NCI-H128 (cell line): Measurements from ENCODE around the gene SPEM1.

Experiments
- DNase-seq: peaks from one replicate; lab custom pipeline; 2025; ENCODE audit not compliant: unreplicated experiment; lab: John Stamatoyannopoulos, UW

Gene SPEM1, protein sequence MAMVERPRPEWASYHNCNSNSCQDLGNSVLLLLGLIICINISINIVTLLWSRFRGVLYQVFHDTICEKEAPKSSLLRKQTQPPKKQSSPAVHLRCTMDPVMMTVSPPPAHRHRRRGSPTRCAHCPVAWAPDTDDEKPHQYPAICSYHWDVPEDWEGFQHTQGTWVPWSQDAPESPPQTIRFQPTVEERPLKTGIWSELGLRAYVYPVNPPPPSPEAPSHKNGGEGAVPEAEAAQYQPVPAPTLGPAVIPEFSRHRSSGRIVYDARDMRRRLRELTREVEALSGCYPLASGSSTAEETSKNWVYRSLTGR

DNA sequence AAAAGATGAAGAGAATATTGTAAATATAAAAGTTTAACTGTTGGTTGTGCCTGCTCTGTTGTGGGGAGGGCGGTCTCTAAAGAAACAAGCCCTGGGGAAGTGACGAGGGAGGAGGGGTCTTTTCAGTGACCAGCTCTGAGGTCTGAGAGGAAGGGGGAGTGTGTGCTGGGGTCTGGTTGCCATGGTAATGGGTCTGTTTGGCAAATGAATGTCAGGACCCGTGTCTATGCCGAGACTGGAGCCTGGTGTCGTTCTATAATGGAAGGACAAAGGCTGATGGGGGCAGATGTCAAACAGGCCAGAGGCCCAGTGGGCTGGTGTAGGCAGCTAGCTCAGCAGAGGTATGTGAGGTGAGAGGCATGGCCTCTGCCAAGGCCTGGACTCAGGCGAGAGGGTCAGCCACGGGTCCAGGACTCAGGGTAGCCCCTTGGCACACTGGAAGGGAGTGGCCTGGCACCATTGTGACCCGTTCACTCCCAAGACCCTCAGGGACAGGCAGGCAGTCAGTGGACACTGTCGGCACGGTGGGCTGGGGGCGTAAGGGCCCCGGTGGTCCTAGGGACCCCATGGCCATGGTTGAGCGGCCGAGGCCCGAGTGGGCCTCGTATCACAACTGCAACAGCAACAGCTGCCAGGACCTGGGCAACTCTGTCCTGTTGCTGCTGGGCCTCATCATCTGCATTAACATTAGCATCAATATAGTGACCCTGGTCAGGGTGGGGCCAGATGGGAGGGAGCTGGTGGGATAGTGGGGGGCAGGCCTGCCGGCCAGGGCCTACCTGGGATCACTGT, at the start of gene SPEM1:
Gene SPEM1 (plus strand): TSS at position 506 of the 792 bp plus-strand sequence. CDS start 61 bp downstream, at position 567.
- no peak for DNase-seq

DNA sequence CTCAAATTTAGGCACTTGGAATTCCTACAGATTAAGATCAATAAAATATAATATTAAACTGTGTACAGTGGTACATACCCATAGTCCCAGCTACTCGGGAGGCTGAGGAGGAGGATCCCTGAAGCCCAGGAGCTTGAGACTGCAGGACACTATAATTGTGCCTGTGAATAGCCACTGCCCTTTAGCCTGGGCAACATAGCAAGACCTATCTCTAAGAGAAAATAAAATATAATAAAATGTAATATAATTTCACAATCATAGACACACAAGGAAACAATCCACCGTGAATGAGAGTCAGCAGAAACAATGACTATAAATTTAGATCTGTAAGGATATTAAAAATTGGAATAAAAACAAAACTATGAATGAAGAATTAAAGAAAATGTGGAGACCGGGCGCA, 49.3 kb upstream of the SPEM1 start:
- DNase-seq: no peak

DNA sequence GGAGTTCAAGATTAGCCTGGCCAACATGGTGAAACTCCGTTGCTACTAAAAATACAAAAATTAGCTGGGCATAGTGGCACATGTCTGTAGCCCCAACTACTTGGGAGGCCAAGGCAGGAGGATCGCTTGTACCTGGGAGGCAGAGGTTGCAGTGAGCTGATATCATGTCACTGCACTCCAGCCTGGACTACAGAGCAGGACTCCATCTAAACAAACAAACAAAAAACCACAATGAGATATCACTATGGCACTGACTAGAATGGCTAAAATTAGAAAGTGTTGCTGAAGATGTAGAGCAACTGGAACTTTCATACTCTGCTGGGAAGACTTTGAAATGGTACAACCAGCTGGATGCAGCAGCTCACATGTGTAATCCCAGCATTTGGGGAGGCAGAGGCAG, 45.8 kb upstream of the SPEM1 start:
- DNase-seq: no peak

DNA sequence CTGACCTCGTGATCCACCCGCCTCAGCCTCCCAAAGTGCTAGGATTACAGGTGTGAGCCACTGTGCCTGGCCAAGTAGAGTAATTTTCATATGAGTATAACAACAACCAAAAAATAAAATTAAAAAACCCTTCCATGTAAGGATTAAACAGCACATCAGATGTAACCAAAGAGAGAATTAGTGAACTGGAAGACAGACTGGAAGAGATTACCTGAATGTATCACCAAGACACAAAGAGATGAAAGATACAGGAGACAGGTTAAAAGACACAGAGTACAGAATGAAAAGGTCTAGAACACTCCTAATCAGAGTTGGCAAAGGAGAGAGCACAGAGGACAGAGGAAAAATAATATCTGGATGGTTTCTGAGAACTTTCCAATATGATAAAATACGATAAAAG, 41.0 kb upstream of the SPEM1 start:
- DNase-seq: no peak

DNA sequence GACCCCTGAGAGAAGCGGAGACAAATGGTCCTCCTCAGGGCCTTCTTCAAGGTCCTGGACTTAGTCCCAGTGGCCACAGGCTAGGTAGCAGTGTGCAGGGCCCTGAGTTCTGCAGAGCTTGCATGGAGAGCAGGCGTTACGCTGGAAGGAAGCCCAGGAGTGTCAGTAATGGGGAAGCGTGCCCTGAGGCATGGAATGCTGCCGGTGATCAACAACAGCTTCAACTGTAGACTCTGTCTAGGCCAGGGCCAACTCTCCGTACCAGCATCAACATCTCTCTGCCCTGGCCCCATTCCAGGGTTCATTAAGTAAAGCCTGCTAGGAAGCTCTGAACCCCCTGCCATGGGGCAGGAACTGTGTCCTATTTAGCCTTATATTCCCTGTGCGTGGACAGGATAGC, 39.8 kb upstream of the SPEM1 start:
- DNase-seq: no peak

DNA sequence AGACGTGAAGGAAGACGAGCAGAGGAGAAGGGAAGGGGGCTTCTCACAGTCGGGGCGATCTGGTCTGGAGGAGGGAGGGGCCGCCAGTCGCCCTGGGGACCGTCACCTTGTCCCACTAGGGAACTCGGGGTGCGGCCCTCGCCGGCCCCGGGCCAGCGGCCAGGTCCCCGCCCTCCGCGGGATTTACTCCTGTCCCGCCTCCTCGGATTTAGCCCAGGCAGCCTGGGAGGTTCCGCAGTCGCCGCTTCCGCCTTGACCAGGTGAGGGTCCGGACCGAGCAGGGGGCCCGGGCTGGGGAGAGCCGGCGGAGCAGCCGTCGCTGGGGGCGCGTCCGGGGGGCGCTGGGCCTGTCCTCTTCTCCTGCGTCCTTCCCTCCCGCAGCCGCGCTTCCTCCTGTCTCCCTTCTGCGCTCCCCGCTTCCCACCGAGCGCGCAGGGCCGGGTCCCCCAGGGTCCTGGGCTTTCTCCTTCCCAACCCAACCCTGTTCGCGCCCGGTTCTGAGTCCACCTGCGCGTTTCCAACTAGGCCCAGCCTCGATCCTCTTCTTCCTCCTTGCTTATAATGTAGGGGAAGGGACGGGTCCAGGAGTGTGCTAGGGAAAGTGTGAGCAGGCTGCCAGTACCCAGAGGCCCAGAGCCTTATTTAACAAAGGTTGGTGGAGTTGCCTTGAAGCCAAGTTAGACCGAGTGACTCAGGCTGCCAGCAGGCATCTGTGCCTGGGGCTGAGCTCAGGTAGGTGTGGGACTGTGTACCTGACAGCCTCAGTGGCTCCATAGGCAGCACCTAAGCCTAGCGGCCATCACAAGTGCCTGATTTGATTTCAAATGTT, 39.1 kb upstream of the SPEM1 start, which contains the start of gene TNK1:
Gene TNK1 (plus strand): TSS at position 235 of the 829 bp plus-strand sequence. CDS start 1,838 bp downstream, outside the sequence.
- DNase-seq: no peak

DNA sequence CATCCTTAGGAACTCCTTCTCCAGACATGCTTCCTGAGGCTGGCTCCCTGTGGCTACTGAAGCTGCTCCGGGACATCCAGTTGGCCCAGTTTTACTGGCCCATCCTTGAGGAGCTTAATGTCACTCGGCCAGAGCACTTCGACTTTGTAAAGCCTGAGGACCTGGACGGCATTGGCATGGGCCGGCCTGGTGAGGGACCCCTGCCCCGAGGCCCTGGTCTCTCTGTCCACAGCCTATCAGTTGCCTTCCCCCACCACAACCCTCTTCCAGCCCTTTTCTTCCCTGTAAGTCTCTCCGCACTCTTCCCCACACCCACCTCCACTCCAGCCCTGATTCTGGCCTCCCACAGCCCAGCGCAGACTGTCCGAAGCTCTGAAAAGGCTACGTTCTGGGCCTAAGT, 37.2 kb upstream of the SPEM1 start:
- DNase-seq: no peak

DNA sequence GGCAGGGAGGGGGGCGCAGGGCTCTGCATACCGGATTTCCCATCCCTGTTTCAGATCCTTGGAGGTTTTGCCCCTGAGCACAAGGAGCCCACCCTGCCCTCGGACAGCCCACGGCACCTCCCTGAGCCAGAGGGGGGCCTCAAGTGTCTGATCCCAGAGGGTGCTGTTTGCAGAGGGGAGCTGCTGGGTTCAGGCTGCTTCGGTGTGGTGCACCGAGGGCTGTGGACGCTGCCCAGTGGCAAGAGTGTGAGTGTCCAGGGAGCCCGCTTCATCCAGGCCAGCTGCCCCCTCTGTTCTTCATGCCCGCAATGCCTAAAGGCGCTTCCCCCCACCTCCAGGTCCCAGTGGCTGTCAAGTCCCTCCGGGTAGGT, 36.8 kb upstream of the SPEM1 start:
- DNase-seq: no peak

DNA sequence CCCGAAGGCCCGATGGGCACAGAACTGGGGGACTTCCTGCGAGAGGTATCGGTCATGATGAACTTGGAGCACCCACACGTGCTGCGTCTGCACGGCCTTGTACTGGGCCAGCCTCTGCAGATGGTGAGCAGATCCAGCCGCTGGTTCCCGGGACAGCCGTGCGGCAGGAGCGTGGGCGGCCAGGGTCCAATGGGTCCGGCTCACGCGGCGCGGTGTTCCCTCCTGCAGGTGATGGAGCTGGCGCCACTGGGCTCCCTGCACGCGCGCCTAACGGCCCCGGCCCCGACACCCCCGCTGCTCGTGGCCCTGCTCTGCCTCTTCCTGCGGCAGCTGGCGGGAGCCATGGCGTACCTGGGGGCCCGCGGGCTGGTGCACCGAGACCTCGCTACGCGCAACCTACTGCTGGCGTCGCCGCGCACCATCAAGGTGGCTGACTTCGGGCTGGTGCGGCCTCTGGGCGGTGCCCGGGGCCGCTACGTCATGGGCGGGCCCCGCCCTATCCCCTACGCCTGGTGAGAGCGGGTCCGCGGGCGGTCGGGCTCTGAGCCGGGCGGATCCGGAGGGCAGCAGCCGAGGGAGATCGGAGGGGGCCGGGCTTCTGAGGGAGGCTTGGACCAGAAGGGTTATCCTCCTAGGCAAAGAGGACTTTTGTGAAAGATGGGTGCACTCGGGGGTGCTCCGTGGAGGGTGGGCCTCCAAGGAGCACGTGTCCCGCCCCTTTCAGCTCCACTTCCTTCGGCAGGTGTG, 36.2 kb upstream of the SPEM1 start:
- peak; percentile 36 for DNase-seq

DNA sequence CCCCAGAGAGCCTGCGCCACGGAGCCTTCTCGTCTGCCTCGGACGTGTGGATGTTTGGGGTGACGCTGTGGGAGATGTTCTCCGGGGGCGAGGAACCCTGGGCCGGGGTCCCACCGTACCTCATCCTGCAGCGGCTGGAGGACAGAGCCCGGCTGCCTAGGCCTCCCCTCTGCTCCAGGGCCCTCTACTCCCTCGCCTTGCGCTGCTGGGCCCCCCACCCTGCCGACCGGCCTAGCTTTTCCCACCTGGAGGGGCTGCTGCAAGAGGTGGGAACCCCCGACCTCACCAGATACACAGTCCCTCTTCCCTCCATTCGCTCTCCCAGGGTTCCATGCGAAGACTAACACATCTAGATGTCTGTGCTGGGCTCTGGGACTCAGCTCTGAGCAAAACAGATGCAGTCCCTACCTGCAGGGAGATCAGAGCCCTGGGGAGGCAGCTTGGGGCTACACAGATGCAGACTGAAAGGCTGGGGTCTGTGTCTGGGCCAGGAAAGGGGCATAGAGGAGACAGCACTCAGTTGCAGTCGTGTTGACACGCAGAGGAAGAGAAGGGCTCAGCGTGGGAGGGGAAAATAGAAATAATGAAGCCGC, 35.5 kb upstream of the SPEM1 start:
- DNase-seq: no peak

DNA sequence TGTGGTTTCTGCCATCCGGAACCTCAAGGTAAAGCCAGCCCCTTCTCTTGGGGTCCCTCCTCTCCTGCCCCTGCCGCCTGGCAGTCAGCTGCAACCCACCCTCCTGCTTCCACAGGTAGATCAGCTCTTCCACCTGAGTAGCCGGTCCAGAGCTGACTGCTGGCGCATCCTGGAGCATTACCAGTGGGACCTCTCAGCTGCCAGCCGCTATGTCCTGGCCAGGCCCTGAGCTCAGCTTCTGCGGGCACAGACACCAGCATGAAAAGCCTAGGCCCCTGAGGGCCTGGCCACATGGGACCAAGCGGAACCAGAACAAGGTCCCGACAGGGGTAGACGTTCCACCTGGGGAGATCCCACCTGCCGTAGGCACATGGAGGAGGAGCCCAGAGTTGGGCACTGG, 31.3 kb upstream of the SPEM1 start:
- no peak for DNase-seq

DNA sequence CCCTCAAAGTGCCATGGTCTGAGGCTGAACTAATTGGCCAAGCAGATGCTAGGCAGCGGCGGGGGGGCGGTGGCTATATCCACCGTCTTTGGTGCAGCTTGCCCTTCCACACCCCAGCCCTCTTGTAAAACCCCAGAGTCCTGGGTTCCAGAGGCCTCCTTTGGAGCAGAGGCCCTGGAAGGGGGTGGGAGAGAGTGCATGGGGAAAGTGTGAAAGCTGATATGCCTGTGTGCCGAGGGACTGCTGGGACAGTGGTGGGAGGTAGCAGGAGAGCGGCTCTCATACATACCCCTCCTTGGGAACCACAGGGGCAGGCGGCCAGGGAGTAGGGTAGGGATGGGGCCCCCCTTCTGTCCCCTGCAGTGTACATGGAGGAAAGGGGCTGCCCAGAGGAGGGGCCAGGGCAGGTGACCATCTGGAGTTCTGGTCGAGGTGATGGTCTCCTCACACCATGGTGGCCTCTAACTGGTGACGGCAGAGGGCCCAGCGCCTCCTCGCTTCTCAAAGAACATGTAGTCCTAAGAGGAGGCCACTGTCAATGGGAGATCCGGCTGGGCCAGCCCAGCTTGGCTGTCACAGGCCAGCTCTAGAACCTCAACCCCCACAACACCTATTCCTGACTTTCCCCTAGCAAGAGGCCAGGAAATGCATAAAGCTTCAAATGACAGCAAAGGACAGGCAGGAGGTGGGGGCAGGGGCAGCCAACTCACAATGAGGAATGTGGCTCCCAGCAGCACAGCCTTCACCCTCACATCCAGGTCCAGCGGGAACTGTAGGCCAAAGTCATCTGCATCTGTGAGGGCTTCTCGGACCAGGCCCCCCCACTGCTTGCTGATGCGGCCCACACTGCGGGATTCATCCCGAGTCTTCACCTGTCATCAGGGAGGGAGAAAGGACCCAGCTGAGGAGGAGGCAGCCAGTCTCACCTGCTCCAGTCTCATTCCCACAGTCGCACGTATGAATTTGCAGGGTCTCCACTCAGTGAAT, 29.9 kb upstream of the SPEM1 start:
- no peak for DNase-seq

DNA sequence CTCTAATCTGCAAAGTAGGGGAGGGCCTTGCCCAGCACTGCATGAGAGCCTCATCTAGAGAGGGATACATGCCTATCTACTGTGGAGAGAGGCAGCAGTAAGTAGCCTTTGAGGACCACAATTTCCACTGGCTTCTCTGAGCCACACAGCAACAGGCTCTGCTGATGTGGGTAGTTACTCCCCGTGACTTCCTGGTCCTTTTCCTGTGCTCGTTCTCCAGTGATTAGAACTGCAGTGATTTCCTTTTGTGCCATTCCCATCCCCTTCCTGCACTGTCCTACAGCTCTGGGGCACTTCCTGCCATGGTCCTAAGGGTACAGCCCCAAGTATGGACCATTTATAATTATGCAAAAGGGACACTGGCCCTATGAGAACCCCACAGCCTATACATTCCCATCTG, 28.8 kb upstream of the SPEM1 start:
- no peak for DNase-seq

DNA sequence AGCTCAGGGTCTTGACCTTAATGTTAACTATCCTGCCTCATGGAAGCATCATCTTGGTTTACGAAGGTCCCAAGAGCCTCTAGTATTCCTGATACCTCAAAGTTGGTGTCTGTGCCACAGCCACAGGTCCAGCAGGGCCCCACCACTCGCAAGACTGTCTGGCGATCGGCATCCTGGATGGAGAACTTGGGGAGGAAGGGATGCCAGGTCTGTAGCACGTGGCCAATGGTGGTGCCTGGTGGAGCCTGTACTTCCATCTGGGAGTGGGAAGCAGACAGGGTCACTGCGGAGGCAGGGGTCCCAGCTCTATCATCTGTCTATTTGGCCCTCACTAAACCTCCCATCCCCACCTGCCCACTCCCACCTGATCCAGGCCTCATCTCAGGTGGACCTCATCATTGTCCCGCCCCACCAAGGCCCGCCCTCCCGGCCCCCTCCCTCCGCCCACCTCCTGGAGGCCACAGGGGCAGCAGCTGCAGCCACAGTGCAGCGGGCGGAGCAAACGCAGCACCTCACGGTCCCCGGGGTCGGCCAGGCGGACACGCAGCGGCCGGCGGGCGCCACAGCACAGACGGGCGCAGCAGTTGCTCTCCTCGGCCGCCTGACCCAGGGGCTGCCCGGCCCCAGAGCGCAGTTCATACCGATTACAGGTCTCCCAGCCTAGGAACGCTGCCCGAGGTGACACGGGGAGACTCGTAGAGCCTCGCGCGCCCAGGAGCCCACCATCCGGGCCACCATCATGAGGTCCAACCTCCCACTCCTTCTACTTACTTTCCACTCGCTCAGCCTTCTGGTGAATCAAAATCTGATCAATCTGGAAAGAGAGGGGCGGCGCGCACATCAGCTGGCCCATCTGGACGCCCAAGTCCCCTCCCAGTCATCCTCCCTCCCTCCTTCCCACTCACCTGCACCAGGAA, 27.2 kb upstream of the SPEM1 start:
- no peak for DNase-seq

DNA sequence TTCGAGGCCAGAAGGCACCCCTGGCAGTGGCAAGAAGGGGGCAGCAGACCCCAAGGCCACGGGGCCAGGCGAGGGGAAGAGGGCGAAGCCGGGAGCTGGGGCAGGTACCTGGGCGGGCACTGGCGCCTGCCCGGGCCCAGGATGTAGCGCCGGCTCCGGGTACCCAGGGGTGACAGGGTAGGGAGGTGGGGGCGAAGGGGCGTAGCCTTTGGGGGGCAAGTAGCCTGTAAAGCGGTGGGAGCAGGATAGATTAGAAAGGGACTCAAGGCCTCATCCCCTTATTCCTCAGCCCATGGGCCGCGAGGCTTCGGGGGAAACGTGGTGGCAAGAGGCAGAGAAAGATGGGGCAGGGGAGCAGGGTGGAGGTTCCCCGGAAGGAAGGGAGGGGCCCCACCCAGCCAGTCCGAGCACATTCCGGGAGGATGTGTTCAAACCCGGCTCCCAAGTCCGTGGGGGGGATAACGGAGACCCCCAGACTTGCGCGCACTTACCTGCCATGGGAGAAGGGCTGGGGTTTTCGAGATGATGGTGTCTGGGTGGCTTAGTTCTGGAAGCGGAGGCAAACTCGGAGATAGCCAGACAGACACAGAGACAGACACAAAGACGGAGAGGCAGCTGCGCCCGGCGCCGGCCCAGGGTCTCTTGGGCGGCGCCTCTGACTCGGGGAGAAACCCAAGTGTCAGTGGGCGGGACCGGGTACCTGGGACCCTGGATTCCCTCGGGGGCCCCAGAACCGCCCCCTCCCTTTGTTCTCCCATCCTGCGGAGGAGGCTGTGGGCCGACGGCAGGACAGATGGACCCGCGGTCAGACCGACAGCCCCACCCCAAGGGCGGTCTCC, 26.3 kb upstream of the SPEM1 start:
- no peak for DNase-seq

DNA sequence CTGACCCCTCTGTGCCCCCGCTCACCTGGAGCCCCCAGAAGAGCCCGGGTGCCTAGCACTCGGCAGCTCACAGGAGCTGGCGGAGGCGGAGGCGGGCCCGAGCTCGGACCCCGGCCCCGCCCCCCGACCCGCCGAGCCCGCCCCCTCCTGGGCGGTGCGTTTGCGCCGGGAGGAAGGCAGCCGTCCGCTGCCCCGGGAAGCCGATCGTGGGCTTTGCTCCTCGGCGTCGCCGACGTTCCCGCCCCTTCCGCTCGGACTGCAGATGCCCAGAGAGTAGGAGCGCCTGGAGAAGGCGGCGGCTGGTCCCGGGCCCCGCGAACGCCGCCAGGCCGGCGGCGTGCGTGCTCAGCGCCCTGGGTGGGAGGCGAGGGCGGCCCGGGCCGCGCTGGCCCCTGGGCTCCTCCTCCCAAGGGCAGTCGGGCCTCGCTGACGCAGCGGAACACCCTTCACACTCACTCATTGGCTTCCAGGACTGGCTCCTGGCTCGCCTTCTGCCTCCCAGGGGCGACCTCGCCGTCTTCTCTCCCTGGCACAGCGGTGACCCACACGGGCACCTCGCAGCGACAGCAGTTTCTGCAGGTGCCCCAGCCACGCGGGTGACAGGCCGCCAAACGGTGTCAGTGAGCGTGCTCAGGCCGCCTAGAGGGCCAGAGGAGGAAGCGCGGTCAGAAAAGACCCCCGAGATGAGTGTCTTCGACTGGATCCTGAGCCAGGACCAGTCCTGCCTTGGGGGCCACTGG, 25.5 kb upstream of the SPEM1 start, which contains the start of gene PLSCR3:
Gene PLSCR3 (minus strand): TSS at position 74 of the 740 bp plus-strand sequence. CDS start 415 bp downstream, outside the sequence.
- peak; percentile 11 for DNase-seq

DNA sequence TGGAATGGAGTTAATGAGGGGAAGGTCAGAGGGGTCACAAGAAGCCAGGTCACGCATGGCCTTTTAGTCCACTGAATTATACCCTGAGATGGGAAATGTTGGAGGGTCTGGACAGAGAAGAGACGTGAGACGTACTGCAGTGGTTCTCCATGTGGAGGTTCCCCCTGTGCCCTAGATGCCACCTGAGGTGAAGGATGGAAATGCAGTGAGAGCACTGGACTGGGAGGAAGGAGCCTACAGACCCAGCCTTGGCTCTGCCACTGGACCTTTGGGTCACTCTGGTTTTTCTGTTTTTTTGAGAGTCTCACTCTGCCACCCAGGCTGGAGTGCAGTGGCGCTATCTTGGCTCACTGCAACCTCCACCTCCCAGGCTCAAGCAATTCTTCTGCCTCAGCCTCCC, 24.0 kb upstream of the SPEM1 start:
- DNase-seq: no peak
